Sigmoid colon (tissue), 3 donors: Measurements from ENCODE around the gene MEFV.

Experiments used
- CTCF ChIP-seq, 4 experiments: fragments of 450-650 bp in 3 of 4; fragments of 200-600 bp in 1 of 4; IDR thresholded peaks; one replicate each; pipeline ENCODE4 v1.5.1; 2016 to 2019; ENCODE audit warnings: antibody characterized with exemption in 4 of 4, mild to moderate bottlenecking in 3 of 4, moderate library complexity in 2 of 4
- POLR2A ChIP-seq, 2 donors: fragments of 450-650 bp; IDR thresholded peaks; one replicate each; pipeline ENCODE4 v1.6.1; 2016; ENCODE audit warnings: antibody characterized with exemption in 2 of 2, mild to moderate bottlenecking in 2 of 2, moderate library complexity in 2 of 2

DNA sequence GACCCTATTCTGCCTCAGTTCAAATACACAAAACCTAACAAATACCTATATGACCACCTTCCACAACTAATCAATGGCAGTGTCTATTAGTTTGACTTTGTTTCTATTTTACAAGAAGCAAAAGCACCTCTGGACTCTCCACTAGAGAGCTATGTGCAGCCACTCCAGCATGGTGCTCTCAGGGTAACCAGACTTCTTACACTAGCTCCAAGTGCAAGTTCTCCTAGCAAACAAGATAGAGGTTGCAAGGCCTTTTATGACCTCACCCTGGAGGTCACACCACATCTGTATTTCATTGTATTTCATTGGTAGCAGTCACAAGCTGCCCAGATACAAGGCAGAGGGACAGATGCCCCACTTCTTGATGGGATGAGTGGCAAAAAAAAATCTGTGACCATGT, 18.5 kb upstream of the MEFV start:
- TF ChIP-seq CTCF (IDR thresholded peaks at IDR 0.05) (no peak), POLR2A (IDR thresholded peaks at IDR 0.05) (no peak)
